Hippocampal formation (tissue), 2 donors: ENCODE measurements around the gene EXOSC2.

Source experiments
- DNase-seq, 2 donors: peaks; one replicate each; lab custom pipeline; 2025; lab: John Stamatoyannopoulos, UW

The EXOSC2 gene

DNA sequence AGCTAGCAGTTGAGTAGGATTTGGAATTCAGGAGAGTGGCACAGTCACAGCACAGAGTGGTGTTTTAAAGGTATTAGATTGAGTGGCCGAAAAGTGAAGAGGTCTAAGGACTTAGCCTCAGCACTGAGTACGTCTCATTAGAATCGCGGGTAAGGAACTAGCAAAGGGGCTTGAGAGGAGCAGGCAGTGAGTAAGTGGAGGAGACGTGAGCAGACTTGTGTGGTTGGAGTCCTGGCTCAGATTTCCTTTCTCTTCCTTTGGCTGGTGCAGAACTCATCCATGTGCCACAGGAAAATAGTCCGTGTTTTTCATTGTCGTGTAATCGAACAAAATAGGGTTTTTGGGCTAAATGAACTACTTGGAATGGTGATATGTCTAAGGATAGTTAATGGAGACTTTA is 3.4 kb downstream of the EXOSC2 start:
- no peak for DNase-seq

DNA sequence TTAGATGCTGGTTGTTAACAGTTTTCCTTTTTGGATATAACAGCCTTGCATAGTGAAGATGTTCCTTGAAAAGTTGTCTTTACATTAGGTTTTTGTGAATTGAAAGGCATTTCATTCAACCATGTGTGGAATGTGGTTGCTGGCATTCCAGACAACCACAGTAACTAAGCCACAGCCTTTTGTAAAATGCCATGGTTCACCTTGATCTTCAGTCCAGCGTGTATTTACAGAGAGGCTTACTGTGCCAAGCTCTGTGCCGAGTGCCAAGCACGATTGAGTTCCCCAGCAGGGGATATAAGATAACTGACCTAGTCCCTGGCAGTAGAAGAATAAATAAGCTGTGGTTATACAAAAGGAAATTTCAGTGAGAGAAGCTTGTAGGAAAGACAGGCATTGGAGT is 4.9 kb downstream of the EXOSC2 start:
- DNase-seq: no peak

- DNase-seq: no peak
These were observed 5.5 kb downstream of the EXOSC2 start for GRCh38 chr9:130699047-130699446.

GRCh38 chr9:130701059-130702022 is 7.8 kb downstream of the EXOSC2 start:
- DNase-seq: peak; percentile 50 to 75

- no peak for DNase-seq
These were observed 9.9 kb downstream of the EXOSC2 start for GRCh38 chr9:130703501-130703900.

DNA sequence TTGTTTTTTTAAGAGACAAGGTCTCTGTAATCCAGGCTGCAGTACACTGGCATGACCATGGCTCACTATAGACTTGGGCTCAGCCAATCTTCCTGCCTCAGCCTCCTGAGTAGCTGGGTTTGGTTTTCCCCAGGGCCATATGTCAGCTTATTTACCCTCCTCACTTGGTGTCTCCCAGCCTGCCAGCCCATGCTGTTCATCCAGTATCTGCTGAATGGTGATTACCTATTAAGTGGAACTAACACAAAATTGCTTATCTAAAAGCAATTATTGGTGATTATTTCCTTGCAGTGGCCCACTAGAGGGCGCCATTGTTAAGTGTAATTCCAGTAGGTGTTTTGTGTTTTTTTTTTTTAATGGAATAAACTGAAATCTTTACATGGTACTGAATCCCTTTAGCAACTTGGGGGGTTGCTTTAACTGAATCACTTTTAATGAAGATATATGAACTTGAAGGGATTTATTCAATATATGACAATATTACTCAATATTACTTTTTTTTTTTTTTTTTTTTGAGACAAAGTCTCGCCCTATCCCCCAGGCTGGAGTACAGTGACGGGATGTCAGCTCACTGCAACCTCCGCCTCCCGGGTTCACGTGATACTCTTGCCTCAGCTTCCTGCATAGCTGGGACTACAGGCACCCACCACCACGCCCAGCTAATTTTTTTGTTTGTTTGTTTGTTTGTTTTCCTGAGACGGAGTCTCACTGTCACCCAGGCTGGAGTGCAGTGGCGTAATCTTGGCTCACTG is 13.8 kb downstream of the EXOSC2 start:
- peak; percentile 23 to 34 for DNase-seq

- no peak for DNase-seq
These were observed 17.3 kb downstream of the EXOSC2 start for GRCh38 chr9:130710822-130711352.

DNA sequence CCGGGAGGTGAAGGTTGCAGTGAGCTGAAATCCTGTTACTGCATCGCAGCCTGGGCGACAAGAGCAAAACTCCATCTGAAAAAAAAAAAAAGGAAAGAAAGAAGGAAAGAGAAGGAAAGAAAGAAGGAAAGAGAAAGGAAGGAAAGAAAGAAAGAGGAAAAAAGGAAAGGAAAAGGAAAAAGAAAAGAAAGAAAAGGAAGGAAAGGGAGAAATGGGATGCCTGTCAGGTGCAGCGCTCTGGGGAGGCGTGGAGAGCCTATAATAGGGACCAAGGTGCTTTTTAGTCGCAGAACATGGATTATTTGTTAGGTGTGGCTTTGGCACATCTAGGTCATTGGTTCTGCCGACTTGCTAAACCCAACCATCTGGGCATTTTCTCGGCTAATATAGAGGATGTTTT is 17.9 kb downstream of the EXOSC2 start:
- no peak for DNase-seq

GRCh38 chr9:130712564-130713285 is 19.1 kb downstream of the EXOSC2 start:
- DNase-seq: peak; percentile 96 to 98

DNA sequence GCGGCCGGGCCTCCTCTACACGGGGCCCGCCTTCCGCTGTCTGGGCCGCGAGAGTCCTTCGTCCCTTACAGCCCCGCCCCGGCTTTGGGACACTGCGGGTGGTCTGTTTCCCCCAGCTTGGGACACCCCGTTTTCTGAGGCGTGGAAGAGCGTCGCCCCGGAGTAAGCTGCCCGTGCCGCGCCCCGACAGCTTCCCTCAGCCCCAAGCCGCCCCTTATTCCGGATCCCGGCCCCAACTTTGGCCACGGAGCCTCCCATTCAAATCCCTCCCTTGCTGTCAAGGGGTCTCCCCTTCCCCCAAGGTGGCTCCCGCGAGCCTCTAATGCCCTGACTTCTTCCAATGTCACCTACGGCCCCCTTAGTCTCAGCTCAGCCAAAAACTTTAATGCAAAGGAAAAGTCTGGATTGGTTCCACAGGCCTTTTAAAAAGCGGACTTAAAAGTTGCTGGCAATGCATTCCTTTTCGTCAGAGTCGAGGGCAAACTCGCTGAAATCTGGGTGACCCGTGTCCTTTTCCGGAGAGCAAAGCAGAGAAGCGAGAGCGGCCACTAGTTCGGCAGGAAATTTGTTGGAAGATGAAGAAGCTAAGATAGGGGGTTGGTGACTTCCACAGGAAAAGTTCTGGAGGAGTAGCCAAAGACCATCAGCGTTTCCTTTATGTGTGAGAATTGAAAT is 19.8 kb downstream of the EXOSC2 start:
- peak in 1 of 2 donors; percentile 14 for DNase-seq

DNA sequence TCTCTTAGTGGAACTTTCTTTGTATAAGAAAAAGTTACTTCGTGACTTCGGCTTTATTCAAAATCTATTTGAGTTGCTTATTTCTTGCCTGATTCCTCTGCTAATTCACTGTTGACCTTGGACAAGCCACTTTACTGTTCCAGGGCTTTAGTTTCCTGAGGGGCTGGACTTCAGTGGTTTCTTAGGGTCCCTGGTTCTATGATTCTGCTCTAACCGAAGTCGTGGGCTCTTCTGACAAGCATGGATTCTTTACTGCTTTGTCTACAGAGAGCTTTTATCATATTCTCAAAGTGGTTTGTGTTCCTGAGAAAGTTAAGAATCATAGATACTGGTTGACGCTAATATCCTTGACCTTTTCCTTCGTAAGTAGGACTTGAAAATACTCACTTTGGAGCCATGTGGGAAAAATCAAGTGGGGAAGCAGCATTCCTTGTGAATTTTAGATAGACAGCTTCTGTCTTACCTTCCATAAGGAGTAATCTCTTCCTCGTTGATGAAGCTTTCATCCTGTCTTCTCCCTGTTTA is 21.1 kb downstream of the EXOSC2 start:
- no peak for DNase-seq

DNA sequence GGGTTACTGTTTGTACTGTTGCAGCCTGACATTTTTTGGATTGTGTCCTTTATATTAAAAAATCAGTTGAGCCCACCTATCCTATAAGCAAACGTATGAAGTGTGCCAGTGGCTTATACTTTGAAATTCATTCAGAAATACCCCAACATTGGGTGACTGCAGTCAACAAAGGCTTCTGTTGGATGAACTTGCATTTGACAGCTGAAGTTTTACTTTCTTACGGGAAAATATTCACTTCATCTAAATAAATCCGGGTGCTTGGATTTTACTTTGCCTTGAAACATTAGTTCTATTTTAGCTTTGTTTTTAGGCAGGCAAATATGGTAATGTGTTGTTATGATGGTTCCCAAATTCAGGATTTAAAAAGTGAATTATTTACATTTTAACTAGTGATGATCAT is 21.7 kb downstream of the EXOSC2 start:
- DNase-seq: no peak

DNA sequence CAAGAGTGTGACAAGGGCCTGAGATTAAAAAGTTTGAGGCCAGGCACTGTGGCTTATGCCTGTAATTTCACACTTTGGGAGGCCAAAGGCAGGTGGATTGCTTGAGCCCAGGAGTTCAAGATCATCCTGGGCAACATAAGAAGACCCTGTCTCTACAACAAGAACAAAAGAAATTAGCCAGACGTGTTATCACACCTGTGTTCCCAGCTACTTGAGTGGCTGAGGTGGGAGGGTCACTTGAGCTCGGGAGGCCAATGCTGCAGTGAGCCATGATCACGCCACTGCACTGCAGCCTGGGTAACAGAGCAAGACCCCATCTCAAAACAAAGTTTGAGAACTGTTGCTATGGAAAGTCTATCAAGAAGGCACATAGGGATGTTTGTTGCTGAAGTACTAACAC is 25.0 kb downstream of the EXOSC2 start:
- no peak for DNase-seq

DNA sequence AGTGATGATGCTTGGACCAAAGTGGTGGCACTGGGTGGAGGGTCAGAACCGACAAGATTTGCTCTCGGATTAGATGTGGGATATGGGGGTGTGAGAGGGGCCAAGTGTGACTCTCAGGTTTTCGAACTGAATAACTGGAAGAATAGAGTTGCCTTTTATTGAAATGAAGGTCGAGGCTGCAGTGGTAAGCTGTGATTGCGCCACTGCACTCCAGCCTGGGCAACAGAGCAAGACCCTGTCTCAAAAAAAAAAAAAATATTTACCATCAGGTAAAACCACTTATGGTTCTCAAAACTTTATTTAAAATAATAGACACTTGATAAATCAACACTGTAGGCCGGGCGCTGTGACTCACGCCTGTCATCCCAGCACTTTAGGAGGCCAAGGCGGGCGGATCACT is 27.2 kb downstream of the EXOSC2 start:
- no peak for DNase-seq

- no peak for DNase-seq
These were observed 35.1 kb downstream of the EXOSC2 start for GRCh38 chr9:130728721-130729120.

DNA sequence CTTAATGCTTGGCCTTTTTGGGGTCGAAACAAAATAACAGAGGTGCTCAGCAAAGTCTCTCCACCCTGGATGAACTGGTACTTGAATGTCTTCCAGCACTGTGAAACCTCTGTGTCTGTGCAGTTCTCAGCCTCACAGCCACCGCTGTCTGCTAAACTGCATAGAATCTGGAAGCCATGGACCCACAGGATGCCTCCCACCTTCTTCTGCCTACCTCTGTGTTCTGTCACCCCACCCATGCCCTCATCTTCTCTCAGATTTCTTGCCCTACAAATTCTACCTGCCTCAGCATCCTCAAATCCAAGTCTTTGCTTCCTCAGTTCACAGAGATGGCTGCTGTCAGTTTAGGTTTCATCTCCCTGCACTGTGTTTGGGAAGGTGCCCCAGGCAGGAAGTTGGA is 35.6 kb downstream of the EXOSC2 start:
- DNase-seq: no peak

- DNase-seq: no peak
These were observed 37.8 kb downstream of the EXOSC2 start for GRCh38 chr9:130731355-130731754.

GRCh38 chr9:130732136-130732535 is 38.6 kb downstream of the EXOSC2 start:
- no peak for DNase-seq

- no peak for DNase-seq
These were observed 39.2 kb downstream of the EXOSC2 start for GRCh38 chr9:130732793-130733221.

- no peak for DNase-seq
These were observed 42.0 kb downstream of the EXOSC2 start for GRCh38 chr9:130735566-130735965.

- DNase-seq: no peak
These were observed 43.3 kb downstream of the EXOSC2 start for GRCh38 chr9:130736834-130737233.
